ENCODE measurements around the gene NUDT21. TPM values are rescaled to one million over a fixed set of nuclear protein-coding genes. Genes with fewer than 3 reads are reported as not detected.

Gene NUDT21
- total and polyA plus RNA-seq, 10 donors = 19.4 to 93.0 (median 65.4) TPM

- no peak overlapping the region for H3K4me3 ChIP-seq
- no peaks in the 10 kb centered on the region for H3K27me3 ChIP-seq (replicated peaks in 1 of 7)
- 32 to 52% (median 40%) methylated on average over 4 of the region's 4 CpGs for WGBS, 5 donors
- intact Hi-C loops (cut with DNase I; ENCODE audit: low total_unique reads) = no loop called here
- no peak for DNase-seq
- no peaks in the 10 kb centered on the region for H3K9me3 ChIP-seq
- H3K27ac ChIP-seq = peak overlapping the region in 1 of 8 donors; percentile 45
- H3K4me1 ChIP-seq = peaks cover 5 to 62% (median 33%) of the 10 kb centered on the region in 6 donors
- TF ChIP-seq CTCF (IDR thresholded peaks at IDR 0.05 in 8 of 11, conservative IDR thresholded peaks at IDR 0.05 in 3 of 11) (no peak), POLR2A (IDR thresholded peaks at IDR 0.05) (no peak), POLR2AphosphoS5 (IDR thresholded peaks at IDR 0.05) (no peak)
- peaks cover 0 to 33% (median 16%) of the 10 kb centered on the region in 6 donors for H3K36me3 ChIP-seq
Measured at GRCh38 chr16:56415875-56416274, 35.3 kb downstream of the NUDT21 start.

GRCh38 chr16:56414366-56414765, 36.8 kb downstream of the NUDT21 start:
- Histone ChIP-seq H3K4me1 (peaks cover 3 to 47% (median 20%) of the 10 kb centered on the region in 6 donors), H3K27me3 (replicated peaks in 1 of 7) (no peaks in the 10 kb centered on the region), H3K36me3 (peaks cover 0 to 48% (median 19%) of the 10 kb centered on the region in 6 donors), H3K27ac (no peak overlapping the region), H3K4me3 (no peak overlapping the region), H3K9me3 (no peaks in the 10 kb centered on the region)
- TF ChIP-seq CTCF (IDR thresholded peaks at IDR 0.05 in 8 of 11, conservative IDR thresholded peaks at IDR 0.05 in 3 of 11) = no peak
- no peak for TF ChIP-seq POLR2A (IDR thresholded peaks at IDR 0.05)
- TF ChIP-seq POLR2AphosphoS5 (IDR thresholded peaks at IDR 0.05) = no peak
- 91 to 93% (median 93%) methylated on average over 5 of the region's 5 CpGs for WGBS, 5 donors
- intact Hi-C loops (cut with DNase I; ENCODE audit: low total_unique reads) = no loop called here
- no peak for DNase-seq

- TF ChIP-seq POLR2AphosphoS5 (IDR thresholded peaks at IDR 0.05) = no peak
- H3K4me3 ChIP-seq = no peak overlapping the region
- H3K27ac ChIP-seq = no peak overlapping the region
- intact Hi-C loops (cut with DNase I; ENCODE audit: low total_unique reads) = no loop called here
- WGBS, 5 donors = 71 to 91% (median 75%) methylated on average over 5 of the region's 5 CpGs
- no peak for DNase-seq
- H3K27me3 ChIP-seq (replicated peaks in 1 of 7) = no peaks in the 10 kb centered on the region
- H3K4me1 ChIP-seq = peaks cover 0 to 37% (median 17%) of the 10 kb centered on the region in 6 donors
- H3K9me3 ChIP-seq = no peaks in the 10 kb centered on the region
- H3K36me3 ChIP-seq = peaks cover 2 to 58% (median 28%) of the 10 kb centered on the region in 6 donors
Measured at GRCh38 chr16:56413381-56413780, 37.8 kb downstream of the NUDT21 start.

- WGBS, 5 donors = 90 to 100% (median 95%) methylated on average over 2 of the region's 2 CpGs
- no peak overlapping the region for H3K27ac ChIP-seq
Measured at GRCh38 chr16:56411624-56412023, 39.5 kb downstream of the NUDT21 start.

More at GRCh38 chr16:56411624-56412023, 39.5 kb downstream of the NUDT21 start:
- no peak overlapping the region for H3K4me3 ChIP-seq
- no peaks in the 10 kb centered on the region for H3K27me3 ChIP-seq (replicated peaks in 1 of 7)
- H3K4me1 ChIP-seq = peaks cover 0 to 19% (median 15%) of the 10 kb centered on the region in 6 donors
- peaks cover 7 to 75% (median 45%) of the 10 kb centered on the region in 6 donors for H3K36me3 ChIP-seq
- no peak for DNase-seq
- no peaks in the 10 kb centered on the region for H3K9me3 ChIP-seq
- TF ChIP-seq POLR2AphosphoS5 (IDR thresholded peaks at IDR 0.05) (no peak), POLR2A (IDR thresholded peaks at IDR 0.05) (no peak), CTCF (IDR thresholded peaks at IDR 0.05 in 8 of 11, conservative IDR thresholded peaks at IDR 0.05 in 3 of 11) (no peak)
- intact Hi-C loops (cut with DNase I; ENCODE audit: low total_unique reads) = no loop called here

Data from spleen (tissue), 11 donors.